Fibroblast of villous mesenchyme (primary cell): Measurements from ENCODE around the gene ATOH1. TPM values are rescaled to one million over a fixed set of nuclear protein-coding genes. Genes with fewer than 3 reads are reported as not detected.

ENCODE experiments used
- DNase-seq: peaks from one replicate; pipeline ENCODE4 v3.0.0-alpha.2; 2010; ENCODE audit warnings: low read depth
- H3K4me3 ChIP-seq: 2 replicates; pipeline ENCODE4 v1.5.1; 2011; ENCODE audit warnings: low read depth, mild to moderate bottlenecking, low read length
- CTCF ChIP-seq: IDR thresholded peaks from 2 replicates; pipeline ENCODE4 v1.5.1; 2012; ENCODE audit warnings: low read depth, mild to moderate bottlenecking, low read length; ENCODE audit not compliant: insufficient read depth
- total RNA-seq: library from RNA; depleted of rRNA; stranded (reverse); fragments of >200 nt; gene quantifications from 2 replicates; pipeline ENCODE4 v1.2.3, GENCODE V29; 2012

Gene ATOH1
- total RNA-seq, 1 donor: not detected

GRCh38 chr4:93831716-93832496 lies 3.4 kb downstream of the ATOH1 start:
- DNase-seq: no peak
- no peak for TF ChIP-seq CTCF
- no peak overlapping the region for H3K4me3 ChIP-seq

GRCh38 chr4:93834249-93835066 lies 5.9 kb downstream of the ATOH1 start:
- TF ChIP-seq CTCF: no peak
- H3K4me3 ChIP-seq: no peak overlapping the region
- DNase-seq: no peak

GRCh38 chr4:93835929-93836328 lies 7.4 kb downstream of the ATOH1 start:
- no peak overlapping the region for H3K4me3 ChIP-seq
- DNase-seq: no peak
- no peak for TF ChIP-seq CTCF

- no peak overlapping the region for H3K4me3 ChIP-seq
- no peak for DNase-seq
- TF ChIP-seq CTCF: no peak
Measured at GRCh38 chr4:93839704-93840103, 11.2 kb downstream of the ATOH1 start.

GRCh38 chr4:93841803-93842345 lies 13.3 kb downstream of the ATOH1 start:
- H3K4me3 ChIP-seq: no peak overlapping the region
- TF ChIP-seq CTCF: no peak
- DNase-seq: no peak

- DNase-seq: no peak
- no peak overlapping the region for H3K4me3 ChIP-seq
- TF ChIP-seq CTCF: no peak
Measured at GRCh38 chr4:93842601-93843252, 14.2 kb downstream of the ATOH1 start.
